Activated CD8-positive, alpha-beta T cell treated with anti-CD3 and anti-CD28 coated beads for 36 hours (primary cell): ENCODE results near the gene CNKSR2. TPM values are rescaled to one million over a fixed set of nuclear protein-coding genes. Genes with fewer than 3 reads are reported as not detected.

Experiments
- ATAC-seq: fragments of 200-7000 bp; cut with Tn5 transposase; one replicate; pipeline ENCODE4 v1.10.0; 2021; ENCODE audit warnings: mild to moderate bottlenecking, moderate library complexity
- CTCF ChIA-PET: fragments of 350-600 bp; sonication (Branson Sonifier 250); formaldehyde crosslinking; loops from one replicate; lab custom pipeline; 2021; ENCODE audit warnings: antibody characterized with exemption; lab: Charles Lee
- POLR2A ChIA-PET: fragments of 350-600 bp; sonication (Branson Sonifier 250); formaldehyde crosslinking; loops from one replicate; lab custom pipeline; 2021; ENCODE audit warnings: antibody characterized with exemption; lab: Charles Lee
- DNase-seq: peaks from one replicate; pipeline ENCODE4 v3.0.0-alpha.2; 2020
- H3K27ac Mint-ChIP-seq: one replicate; pipeline ENCODE4 v1.8.0; 2021; ENCODE audit warnings: mild to moderate bottlenecking, mixed read lengths
- H3K27me3 Mint-ChIP-seq: one replicate; pipeline ENCODE4 v1.8.0; 2021; ENCODE audit warnings: mixed read lengths
- H3K36me3 Mint-ChIP-seq: one replicate; pipeline ENCODE4 v1.8.0; 2021; ENCODE audit warnings: low read depth, mixed read lengths
- H3K4me1 Mint-ChIP-seq: one replicate; pipeline ENCODE4 v1.8.0; 2021; ENCODE audit warnings: low read depth, mixed read lengths
- H3K4me3 Mint-ChIP-seq: one replicate; pipeline ENCODE4 v1.8.0; 2021; ENCODE audit warnings: mild to moderate bottlenecking, moderate library complexity, mixed read lengths
- H3K9me3 Mint-ChIP-seq: one replicate; pipeline ENCODE4 v1.8.0; 2021; ENCODE audit warnings: mixed read lengths
- intact Hi-C: fragments of 100-400 bp; cut with micrococcal nuclease; formaldehyde crosslinking; loops from one replicate; pipeline ENCODE4 v1.10.0; 2022
- total RNA-seq, 2 experiments: library from RNA; stranded (reverse); gene quantifications; one replicate each; pipeline ENCODE4 v1.2.3, GENCODE V29; 2021
- TF ChIP-seq, protein P1 (sequence below): fragments of 200-600 bp; IDR thresholded peaks from one replicate; pipeline ENCODE4 v1.8.0; 2022; ENCODE audit warnings: antibody characterized with exemption, mild to moderate bottlenecking

Gene CNKSR2
- total RNA-seq, 2 experiments from 2014 or later: 8.3 to 9.4 TPM

DNA sequence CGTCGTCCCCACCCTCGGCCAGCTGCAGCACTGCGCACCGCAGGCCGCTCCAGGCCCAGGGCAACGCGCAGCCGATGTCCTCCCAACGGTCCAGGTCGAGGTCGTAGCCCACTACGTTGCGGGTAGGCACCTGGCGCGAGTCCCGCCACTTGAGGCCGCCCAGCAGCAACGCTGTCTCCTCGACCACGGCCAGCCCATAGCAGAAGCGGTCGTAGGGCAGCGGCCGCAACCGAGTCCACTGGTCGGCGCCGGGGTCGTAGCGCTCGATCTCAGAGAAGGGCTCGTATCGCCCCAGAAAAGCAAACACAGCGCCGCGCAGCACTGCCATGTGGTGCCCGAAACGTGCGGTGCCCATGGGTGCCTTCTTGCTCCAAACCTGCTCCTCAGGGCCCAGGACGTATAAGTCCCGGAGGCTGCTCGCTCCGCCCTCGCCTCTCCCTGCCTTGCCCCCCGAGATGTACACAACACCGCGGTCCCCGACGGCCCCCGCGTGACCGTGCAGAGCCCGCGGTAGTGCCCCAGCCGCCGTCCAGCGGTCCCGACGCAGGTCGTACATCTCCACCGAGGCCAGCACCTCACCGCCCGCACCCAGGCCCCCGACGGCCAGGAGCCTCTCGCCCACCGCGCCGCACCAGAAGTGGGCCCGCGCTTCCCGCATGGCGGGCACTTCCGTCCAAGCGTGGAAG is 281.8 kb downstream of the CNKSR2 start:
- DNase-seq: no peak
- no peak overlapping the region for H3K4me3 Mint-ChIP-seq
- ChIA-PET CTCF (no interaction called here), POLR2A (no interaction called here)
- peaks cover 2% of the 10 kb centered on the region for H3K4me1 Mint-ChIP-seq
- TF ChIP-seq, protein P1, sequence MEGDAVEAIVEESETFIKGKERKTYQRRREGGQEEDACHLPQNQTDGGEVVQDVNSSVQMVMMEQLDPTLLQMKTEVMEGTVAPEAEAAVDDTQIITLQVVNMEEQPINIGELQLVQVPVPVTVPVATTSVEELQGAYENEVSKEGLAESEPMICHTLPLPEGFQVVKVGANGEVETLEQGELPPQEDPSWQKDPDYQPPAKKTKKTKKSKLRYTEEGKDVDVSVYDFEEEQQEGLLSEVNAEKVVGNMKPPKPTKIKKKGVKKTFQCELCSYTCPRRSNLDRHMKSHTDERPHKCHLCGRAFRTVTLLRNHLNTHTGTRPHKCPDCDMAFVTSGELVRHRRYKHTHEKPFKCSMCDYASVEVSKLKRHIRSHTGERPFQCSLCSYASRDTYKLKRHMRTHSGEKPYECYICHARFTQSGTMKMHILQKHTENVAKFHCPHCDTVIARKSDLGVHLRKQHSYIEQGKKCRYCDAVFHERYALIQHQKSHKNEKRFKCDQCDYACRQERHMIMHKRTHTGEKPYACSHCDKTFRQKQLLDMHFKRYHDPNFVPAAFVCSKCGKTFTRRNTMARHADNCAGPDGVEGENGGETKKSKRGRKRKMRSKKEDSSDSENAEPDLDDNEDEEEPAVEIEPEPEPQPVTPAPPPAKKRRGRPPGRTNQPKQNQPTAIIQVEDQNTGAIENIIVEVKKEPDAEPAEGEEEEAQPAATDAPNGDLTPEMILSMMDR: no peak
- peaks cover 3% of the 10 kb centered on the region for H3K36me3 Mint-ChIP-seq
- no peak for ATAC-seq
- intact Hi-C loops: no loop called here
- H3K27me3 Mint-ChIP-seq: peaks cover 3% of the 10 kb centered on the region
- no peaks in the 10 kb centered on the region for H3K9me3 Mint-ChIP-seq
- no peak overlapping the region for H3K27ac Mint-ChIP-seq

DNA sequence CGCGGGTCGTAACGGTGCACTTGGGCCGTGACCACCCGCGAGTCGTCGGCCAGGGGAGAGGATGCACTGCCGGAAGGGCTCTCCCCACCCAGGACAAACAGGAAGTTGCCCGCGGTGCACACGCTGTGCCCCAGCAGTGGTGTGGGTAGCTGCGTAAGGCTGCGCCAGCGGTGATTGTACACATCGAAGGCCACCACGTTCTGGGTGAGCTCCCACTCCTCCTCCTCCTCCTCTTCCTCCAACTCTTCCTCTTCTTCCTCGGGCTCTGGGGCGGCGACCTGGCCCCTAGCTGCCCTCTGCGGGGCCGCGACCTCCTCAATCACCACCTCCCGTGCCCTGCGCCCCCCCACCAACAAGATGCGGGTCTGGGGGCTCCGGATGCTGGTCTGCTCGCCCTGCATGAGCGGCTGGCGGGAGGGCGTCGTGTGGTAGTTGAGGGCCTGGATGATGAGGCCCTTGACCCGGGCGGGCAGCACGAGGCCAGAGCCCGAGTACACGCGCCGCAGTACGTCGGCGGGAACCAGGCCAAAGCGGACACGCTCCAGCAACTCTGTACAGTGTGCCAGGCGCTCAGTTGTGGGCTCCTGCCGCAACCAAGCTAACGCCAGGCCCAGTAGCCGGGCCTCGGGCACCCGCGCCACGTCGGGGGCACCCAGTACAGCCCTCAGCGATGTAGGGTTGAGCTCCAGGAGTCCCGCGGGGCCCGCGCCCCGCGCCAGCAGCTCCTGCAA is 282.5 kb downstream of the CNKSR2 start:
- ChIA-PET CTCF (no interaction called here), POLR2A (no interaction called here)
- ATAC-seq: no peak
- H3K36me3 Mint-ChIP-seq: peaks cover 3% of the 10 kb centered on the region
- peaks cover 2% of the 10 kb centered on the region for H3K4me1 Mint-ChIP-seq
- H3K27me3 Mint-ChIP-seq: peaks cover 3% of the 10 kb centered on the region
- TF ChIP-seq, protein P1: no peak
- no peak for DNase-seq
- no peak overlapping the region for H3K4me3 Mint-ChIP-seq
- no peak overlapping the region for H3K27ac Mint-ChIP-seq
- intact Hi-C loops: no loop called here
- no peaks in the 10 kb centered on the region for H3K9me3 Mint-ChIP-seq

DNA sequence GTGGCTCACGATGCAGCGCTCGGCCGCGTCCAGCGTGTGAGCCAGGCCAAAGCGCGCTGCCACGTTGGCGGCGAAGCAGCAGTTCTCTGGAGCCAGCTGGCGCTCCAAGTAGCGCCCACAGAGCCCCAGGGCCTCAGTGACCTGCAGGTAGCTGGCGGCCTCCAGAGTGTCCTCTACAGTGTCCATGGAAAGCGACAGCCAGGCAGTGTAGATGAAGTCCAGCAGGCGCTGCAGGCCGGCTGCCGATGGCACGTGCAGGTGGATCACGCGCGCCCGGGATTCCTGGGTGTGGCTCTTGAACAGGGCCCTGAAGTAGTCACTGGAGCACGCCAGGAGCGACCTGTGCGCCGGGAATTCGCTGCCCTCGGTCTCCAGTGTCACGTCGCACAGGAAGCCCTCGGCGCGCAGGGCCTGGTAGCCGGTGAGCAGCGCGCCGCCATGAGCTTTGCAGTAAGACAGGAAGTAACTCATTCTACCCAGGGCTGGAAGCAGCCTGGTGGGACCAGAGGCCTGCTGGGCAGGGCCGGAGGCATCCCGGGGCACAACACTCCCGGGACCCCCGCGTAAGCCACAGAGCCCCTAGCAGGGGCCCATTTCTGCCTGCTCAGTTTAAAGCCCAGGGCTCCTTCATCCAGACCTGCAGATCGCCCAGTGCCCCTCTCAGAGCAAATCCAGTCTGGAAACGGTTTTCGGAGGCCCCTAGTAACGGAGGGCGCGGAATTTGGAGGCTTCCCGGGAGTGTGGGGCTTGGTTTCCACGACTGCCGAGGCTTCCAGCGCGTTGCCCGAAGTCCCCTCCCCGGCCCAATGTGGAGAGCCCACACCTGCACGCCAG is 283.3 kb downstream of the CNKSR2 start:
- TF ChIP-seq, protein P1: no peak
- no peak for DNase-seq
- Mint-ChIP-seq H3K36me3 (peaks cover 3% of the 10 kb centered on the region), H3K27me3 (peaks cover 3% of the 10 kb centered on the region), H3K9me3 (no peaks in the 10 kb centered on the region), H3K27ac (no peak overlapping the region), H3K4me3 (peak overlapping the region; percentile 61), H3K4me1 (peaks cover 2% of the 10 kb centered on the region)
- peak; percentile 62 for ATAC-seq
- ChIA-PET CTCF (no interaction called here), POLR2A (no interaction called here)
- intact Hi-C loops: no loop called here

DNA sequence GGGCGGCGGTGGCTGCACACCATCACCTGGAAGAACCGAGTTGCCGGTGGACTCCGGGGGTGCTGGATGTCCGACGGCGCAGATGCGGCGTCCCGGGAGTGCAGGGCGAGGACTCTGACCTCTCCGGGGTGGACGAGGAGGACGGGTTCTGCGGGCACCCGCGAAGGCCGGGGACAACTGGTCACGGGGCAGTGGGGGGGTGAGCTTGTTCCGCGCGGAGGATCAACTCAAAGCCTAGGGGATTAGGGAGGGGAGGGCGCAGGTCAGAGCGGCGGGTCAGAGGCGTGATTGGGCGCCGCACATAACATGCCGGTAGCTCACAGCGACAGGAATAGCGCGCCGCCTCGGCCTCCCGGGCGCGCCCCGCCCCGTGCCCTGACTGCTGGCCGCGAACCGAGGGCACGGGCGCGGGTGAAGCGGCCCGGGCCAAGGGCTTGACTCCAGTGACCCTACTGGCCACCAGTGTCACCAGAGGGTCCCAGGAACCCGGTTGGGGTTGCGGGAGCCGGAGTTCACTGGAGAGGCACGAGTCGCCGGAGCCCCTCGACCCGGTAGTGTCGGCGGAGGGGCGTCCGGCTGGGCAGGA is 284.0 kb downstream of the CNKSR2 start, which contains the start of gene KLHL34:
TSS of gene KLHL34 (minus strand) at position 179 of the 586 bp plus-strand sequence. CDS start 542 bp downstream, outside the sequence.
- Mint-ChIP-seq H3K36me3 (peaks cover 3% of the 10 kb centered on the region), H3K4me3 (peak within 1 kb of the TSS; percentile 61), H3K9me3 (no peaks in the 10 kb centered on the region), H3K27ac (no peak within 1 kb of the TSS), H3K27me3 (peaks cover 3% of the 10 kb centered on the region), H3K4me1 (peaks cover 2% of the 10 kb centered on the region)
- POLR2A ChIA-PET: no interaction called here
- CTCF ChIA-PET: interaction anchor here (1.4 kb wide), 1 partner anchor 1128 kb away, joined by 3 read pairs; no protein-coding TSS in a partner anchor
- peak; percentile 62 for ATAC-seq
- TF ChIP-seq, protein P1: no peak
- intact Hi-C loops: no loop called here
- DNase-seq: no peak
